Activated CD4-positive, alpha-beta T cell treated with anti-CD3 and anti-CD28 coated beads for 24 hours (primary cell): Measurements from ENCODE around the gene FUZ.
"Not testable (repeated sequence)": the region's sequence is repeated elsewhere in the genome, so short reads cannot be mapped to it uniquely, and the experiment has no call there.

Experiments used
- DNase-seq, 2 donors: peaks; one replicate each; pipeline ENCODE4 v3.0.0-alpha.2; 2020; ENCODE audit warnings: low read depth in 2 of 2

FUZ gene

DNA sequence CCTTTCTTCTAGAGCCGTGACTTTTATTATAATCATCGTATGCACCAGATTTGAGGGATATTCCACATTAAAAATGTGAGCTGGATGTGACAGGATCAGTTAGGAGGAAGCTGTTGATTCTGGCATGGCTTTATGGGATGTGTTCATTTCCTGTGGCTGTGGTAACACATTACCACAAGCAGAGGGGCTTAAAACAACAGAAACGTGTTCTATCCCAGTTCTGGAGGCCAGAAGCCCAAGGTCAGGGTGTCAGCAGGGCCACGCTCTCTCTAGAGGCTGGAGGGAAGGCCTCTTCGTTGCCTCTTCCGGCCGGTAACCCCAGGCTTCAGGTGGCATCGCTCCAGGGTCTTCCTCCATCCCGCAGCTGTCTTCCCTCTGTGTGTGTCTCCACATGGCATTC is 19.5 kb upstream of the FUZ start:
- no peak for DNase-seq

DNA sequence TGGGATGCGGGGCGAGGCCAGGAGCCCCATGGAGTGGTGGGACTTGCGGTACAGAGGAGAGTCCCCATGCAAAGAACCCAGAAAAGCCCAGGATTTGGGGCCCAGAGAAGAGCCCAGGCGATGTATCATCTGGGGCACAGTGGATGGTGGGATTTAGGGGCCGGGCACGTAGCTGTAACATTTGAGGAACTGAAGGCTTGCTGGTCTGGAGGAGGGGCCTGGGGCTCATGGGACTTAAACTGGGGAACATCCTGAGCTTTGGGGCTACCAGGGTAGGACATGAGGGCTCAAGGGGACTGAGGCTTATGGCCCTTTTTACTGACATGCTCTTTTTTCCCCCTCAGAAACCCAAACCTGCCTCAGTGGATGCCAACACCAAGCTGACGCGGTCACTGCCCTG is 18.5 kb upstream of the FUZ start:
- DNase-seq = no peak

GRCh38 chr19:49830766-49831165 is 17.7 kb upstream of the FUZ start:
- DNase-seq = no peak

GRCh38 chr19:49829721-49830120 is 16.6 kb upstream of the FUZ start:
- DNase-seq = no peak

DNA sequence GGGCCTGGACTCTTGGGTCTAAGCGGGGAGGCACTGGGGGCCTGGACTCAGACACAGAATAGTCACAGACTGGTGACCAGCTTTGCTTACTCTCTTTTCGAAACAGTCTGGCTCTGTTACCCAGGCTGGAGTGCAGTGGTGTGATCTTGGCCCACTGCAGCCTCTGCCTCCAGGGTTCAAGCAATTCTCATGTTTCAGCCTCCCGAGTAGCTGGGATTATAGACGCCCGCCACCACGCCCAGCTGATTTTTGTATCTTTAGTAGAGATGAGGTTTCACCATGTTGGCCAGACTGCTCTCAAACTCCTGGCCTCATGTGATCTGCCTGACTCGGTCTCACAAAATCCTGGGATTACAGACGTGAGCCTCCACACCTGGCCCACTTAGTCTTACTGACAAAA is 16.1 kb upstream of the FUZ start:
- no peak for DNase-seq

DNA sequence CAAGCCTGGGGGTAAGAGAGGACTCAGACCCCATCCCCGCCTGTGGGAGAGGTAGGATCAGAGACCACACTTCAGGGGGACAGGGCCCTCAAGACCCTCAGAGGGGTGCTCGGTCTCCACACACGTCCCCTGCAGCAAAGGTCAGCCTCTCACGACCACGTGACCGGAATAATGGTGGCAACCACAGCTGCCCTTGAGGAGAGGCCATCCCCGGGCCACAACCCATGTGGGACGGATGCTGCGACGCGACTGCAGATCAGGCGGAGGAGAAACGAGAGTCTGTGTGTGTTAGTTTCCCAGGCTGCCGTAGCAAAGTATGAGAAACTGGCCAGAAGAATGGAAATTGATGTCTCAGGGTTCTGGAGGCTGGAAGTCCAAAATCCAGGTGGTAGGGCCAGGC is 13.9 kb upstream of the FUZ start:
- DNase-seq = no peak

DNA sequence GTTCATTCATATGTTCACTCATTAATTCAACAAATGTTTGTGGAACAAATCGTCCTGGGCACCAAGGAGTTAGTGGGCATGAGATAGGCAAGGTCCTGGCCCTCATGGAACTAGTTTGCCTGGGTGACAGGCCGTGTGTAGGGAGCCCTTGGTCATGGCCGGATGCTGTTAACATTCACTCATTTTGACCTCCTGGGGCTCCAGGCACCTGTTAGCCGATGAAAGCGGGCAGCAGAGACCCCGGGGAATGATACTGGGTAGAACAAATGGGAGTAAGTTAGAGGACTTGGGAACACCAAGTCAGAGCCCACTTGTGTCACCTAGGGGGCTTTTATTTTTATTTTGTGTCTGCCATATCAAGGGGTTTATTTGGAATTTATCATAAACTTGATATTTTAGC is 11.6 kb upstream of the FUZ start:
- DNase-seq = no peak

DNA sequence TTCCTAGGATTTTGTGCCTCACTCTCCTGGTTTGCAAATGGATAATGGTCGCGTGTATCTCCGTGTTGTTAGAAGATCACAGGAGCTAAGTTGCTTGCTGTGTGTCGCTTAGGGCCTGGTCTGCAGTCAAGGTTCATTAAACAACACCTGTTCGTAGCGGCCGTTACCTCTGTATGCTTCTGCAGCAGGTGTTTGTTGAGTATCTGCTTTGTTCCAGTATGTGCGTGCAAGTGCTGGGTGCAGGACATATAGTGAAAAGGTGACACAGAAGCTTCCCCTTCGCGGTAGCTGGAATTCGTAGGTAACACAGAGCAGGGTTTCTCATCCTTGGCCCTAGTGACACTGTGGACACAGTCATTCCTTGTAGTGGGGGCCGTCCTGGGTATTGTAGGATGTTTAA is 10.4 kb upstream of the FUZ start:
- no peak for DNase-seq

- no peak for DNase-seq
Observed at GRCh38 chr19:49820125-49820524, 7.0 kb upstream of the FUZ start.

GRCh38 chr19:49819452-49820115 is 6.5 kb upstream of the FUZ start:
- not testable (repeated sequence) for DNase-seq

GRCh38 chr19:49818649-49819370 is 5.7 kb upstream of the FUZ start:
- DNase-seq = no peak

DNA sequence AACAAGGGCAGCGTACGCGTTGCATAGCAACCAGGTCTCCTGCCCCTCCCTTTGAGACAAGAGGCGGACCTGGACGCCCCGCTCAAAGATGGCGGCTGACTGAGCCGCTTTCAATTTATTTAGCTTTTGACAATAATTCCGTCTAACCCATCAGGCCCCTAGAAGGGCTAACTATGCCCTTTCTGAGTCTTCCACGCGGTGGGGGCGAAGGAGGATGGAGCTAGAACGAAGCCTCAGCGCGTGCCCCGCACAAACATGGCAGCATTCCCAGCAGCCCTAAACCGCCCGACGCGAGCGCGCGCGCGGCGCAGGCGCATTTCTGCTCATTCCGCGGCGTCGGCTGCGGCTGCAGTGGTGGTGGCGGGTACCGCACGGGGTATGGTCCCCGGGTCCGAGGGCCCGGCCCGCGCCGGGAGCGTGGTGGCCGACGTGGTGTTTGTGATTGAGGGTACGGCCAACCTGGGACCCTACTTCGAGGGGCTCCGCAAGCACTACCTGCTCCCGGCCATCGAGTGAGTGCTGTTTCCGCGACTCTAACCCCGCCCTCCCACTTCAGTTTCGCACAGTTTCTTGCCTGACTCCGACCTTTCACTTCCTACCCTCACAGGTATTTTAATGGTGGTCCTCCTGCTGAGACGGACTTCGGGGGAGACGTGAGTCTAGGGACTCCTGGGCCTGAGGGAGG is 5.0 kb upstream of the FUZ start, which contains the start of gene MED25:
TSS of gene MED25 (plus strand) at position 326 of the 685 bp plus-strand sequence. CDS start at position 379, 53 bp downstream.
- DNase-seq = peak; percentile 70 to 82

- no peak for DNase-seq
Observed at GRCh38 chr19:49816590-49816989, 3.5 kb upstream of the FUZ start.

GRCh38 chr19:49814010-49814409 is 918 bp upstream of the FUZ start:
- DNase-seq = no peak

DNA sequence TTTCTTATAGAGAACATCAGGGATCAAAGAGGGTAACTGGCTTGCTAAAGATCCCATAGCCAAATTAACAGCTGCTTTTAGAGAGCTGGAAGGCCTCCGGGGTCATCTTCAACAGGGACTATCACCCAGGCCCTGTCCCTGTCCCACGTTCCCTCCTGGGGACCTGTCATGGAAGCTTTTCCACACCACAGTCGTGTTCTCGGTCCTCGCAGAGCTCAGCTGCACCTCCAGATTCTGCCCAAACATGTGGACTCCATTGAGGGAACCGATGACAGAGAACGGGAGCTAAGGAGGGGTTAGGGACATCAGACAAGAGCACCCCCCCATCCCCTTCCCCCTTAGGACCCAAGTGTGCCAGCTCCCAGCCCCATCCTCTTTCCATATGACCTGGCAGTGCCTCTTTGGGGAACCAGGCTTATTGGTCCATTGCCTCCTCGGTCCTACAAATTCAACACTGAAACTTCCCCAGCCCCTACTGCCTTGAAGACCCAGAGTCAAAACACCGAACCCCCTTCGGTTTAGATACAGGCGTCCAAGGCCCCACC is 568 bp downstream of the FUZ start:
- no peak for DNase-seq

- no peak for DNase-seq
Observed at GRCh38 chr19:49811328-49811727, 1.8 kb downstream of the FUZ start.

DNA sequence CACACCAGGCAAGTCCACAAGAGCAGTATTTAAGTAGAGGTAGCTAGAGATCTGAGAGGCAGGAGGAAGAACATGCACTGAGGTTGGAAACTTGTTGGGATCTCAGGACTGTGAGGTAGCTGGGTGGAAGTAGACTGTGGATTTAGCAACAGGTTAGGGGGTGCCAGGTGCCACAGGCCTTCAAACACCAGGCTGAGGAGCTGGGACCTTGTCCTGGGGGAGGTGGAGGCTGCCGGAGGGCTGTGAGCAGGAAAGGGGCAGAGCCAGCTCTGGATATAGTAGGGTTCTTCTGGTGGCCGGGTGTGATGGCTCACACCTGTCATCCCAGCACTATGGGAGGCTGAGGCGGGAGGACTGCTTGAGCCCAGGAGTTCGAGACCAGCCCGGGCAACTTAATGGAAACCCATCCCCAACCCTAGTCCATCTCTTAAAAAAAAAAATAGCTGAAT is 3.1 kb downstream of the FUZ start:
- no peak for DNase-seq

DNA sequence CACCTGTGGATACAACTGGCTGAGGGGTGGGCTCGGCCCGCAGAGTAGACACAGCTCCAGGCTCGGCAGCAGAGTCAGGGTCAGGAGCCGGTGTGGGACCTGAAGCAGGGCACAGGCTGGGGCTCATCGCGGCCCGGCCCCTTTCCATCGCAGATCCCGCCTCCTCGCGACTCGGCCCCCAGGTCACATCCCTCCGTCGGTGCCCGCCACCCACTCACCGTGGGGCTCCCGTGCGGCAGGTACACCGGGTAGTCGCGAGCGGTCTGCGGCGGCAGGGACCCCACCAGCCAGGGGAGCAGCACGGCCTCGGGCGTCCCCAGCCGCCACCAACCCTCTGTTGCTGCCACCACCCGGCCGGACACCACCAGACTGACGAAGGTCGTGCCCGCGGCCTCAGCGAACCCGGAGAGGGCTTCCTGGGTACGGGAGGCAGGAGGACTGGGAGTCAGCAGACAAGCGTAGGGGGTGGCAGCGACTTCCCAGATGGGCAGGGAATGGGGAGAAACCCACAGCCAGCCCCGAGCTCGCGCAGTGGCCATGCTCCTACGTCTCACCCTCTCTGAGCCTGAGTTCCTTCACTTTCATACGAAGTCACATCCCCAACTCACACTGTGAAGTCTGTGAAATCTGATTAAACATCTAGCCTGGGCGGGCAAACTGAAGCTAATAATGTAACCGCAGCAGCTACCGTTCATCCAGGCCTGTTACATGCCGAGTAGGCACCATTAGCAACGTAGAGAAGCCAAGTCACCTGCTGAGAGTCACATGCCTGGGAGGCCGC is 3.7 kb downstream of the FUZ start:
- peak; percentile 8 to 19 for DNase-seq

DNA sequence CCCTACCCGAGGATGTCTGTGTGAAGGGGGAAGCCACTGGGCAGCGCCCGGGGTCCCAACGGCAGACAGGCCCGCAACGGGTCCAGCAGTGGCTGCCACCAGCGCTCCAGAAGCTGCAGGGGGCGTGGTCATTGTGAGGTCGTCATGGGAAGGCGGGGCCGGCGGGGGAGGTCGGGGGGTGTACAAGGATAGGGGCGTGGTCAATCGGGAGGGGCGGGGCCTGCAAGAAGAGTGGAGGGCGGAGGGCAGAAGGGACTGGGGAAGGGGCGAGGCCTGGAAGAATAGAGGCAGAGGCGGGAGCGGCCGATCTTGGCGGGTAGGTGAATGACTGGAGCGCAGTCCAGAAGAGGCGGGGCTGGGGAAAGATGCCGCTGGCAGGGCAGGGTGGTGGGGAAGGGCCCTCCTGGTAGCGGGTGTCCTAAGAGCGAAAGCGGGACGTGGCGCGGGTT is 4.4 kb downstream of the FUZ start:
- DNase-seq = peak; percentile 81 to 86

GRCh38 chr19:49807904-49808675 is 5.0 kb downstream of the FUZ start:
- DNase-seq = no peak
